ENCODE data around the gene DEPDC7.
"Not testable (repeated sequence)": the region's sequence is repeated elsewhere in the genome, so short reads cannot be mapped to it uniquely, and the experiment has no call there.

DEPDC7 gene

GRCh38 chr11:33015621-33016551 is at the start of gene DEPDC7:
TSS of gene DEPDC7 (plus strand) at chr11:33015878. CDS start at chr11:33015956, 78 bp downstream.
- DNase-seq, result peak; percentile 94 to 99

- DNase-seq, result no peak
These were observed 47.1 kb upstream of the DEPDC7 start for GRCh38 chr11:32968541-32968940.

DNA sequence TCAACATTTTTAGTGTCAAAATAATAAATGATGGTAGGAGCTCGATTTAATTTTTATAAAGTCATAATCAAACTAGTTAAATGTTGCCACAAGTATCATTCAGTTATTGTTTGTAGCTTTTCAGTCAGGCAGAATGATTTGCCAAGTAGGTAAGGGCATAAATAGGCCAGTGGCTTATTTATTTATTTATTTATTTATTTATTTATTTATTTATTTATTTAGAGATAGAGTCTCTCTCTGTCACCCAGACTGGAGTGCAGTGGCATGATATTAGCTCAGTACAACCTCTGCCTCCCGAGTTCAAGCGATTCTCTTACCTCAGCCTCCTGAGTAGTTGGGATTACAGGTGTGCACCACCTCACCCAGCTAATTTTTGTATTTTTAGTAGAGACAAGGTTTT is 43.4 kb upstream of the DEPDC7 start:
- DNase-seq, result not testable (repeated sequence)

DNA sequence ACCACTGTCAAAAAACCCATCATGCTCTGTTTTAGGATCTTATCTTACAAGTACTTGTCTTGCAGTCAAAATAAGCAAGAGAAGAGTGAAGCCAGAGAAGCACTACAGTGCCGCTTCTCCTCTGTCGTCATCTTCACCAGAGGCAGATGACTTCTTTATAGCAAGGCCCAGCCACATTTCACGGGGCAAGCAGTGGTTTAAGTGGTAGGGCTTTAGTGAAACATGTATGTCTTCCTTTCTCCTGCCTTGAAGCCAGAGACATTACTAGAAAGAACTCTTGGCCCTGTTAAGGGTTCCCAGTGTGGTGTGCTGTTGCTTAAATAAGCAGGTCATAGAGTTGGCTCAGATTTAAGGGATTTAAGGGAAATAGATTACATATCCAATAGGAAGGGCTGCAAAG is 42.9 kb upstream of the DEPDC7 start:
- DNase-seq, result no peak

- DNase-seq, result no peak
These were observed 33.1 kb upstream of the DEPDC7 start for GRCh38 chr11:32982626-32983025.

GRCh38 chr11:32983506-32983905 is 32.2 kb upstream of the DEPDC7 start:
- DNase-seq, result no peak

DNA sequence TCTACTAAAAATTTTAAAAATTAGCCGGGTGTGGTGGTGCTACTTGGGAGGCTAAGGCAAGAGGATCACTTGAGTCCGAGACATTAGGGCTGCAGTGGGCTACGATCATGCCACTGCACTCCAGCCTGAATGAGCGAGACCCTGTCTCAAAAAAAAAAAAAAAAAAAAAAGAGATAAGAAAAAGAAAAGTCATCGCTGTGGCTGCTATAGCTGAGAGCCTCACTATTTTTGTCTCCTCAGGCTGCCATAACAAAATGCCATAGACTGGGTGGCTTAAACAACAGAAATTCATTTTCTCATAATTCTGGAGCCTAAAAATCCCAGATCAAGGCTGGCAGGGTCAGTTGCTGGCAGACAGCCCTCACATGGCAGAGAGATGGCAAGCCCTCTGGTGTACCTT is 30.1 kb upstream of the DEPDC7 start:
- DNase-seq, result no peak

- peak; percentile 3 to 67 for DNase-seq
These were observed 27.8 kb upstream of the DEPDC7 start for GRCh38 chr11:32987851-32988250.

- no peak for DNase-seq
These were observed 25.2 kb upstream of the DEPDC7 start for GRCh38 chr11:32990481-32990880.

GRCh38 chr11:32991427-32991826 is 24.3 kb upstream of the DEPDC7 start:
- DNase-seq, result no peak

- no peak for DNase-seq
These were observed 23.8 kb upstream of the DEPDC7 start for GRCh38 chr11:32991898-32992297.

DNA sequence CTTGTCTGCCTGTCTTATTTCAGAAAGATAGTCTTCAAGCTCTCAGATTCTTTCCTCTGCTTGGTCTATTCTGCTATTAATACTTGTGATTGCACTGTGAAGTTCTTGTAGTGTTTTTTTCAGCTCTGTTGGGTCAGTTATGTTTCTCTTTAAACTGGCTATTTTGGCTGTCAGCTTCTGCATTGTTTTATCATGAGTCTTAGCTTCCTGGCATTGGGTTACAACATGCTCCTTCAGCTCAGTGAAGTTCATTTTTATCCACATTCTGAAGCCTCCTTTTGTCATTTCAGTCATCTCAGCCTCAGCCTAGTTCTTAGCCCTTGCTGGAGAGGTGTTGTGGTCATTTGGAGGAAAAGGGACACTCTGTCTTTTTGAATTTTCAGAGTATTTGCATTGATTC is 15.5 kb upstream of the DEPDC7 start:
- no peak for DNase-seq

DNA sequence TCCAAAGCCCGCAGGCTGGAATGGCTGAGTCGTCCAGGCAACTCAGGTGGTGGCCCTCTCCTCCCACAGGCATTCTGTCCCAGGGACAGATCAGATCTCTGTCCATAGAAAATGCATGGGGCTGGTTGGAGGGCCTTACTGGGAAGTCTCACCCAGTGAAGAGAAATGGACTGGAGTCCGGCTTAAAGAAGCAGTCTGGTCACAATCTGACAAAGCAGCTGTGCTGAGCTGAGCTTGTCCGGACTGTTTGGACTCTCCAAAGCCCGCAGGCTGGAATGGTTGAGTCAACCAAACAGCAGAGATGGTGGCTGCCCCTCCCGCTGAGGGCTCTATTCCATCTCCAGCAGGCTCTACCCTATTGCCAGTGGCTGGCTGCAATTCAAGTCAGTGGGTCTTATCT is 14.4 kb upstream of the DEPDC7 start:
- DNase-seq, result no peak

DNA sequence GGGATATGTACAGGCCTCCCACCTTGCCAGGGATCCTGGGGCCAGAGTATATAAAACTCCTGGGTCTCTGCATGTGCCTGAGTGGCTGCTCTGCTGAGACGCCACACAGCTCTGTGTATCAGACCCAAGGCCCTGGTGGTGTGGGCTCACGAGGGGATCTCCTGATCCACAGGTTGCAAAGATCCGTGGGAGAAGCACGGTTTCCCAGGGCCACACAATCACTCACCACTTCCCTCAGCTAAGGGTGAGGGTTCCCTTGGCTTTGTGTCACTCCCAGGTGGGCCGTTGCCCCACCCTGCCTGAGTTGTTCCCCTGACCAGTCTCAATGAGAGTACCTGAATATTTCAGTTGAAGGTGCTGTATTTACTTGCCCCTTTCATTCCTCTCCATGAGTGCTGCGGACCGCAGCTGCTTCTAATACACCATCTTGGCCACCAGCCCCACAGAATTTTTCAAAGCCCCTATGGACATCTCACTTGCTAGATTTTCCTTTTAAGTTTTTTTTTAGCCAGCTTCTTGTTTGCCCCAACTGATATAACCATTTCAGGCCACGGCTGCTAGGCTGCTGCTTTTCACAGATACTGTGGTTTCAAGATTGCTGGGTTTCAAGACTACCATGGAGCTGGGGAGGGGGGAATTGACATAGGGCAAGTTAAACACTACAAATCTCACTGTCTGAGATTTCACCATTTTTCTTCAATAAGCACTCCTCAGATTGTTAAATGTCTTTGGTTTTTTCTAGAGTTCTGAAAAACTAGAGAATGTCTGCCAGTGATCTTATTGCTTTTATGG is 13.7 kb upstream of the DEPDC7 start:
- no peak for DNase-seq

- DNase-seq, result no peak
These were observed 10.5 kb upstream of the DEPDC7 start for GRCh38 chr11:33005175-33005574.

- DNase-seq, result no peak
These were observed 9.7 kb upstream of the DEPDC7 start for GRCh38 chr11:33006010-33006409.

- no peak for DNase-seq
These were observed 1.9 kb upstream of the DEPDC7 start for GRCh38 chr11:33013755-33014154.

GRCh38 chr11:33016654-33017053 is 976 bp downstream of the DEPDC7 start:
- DNase-seq, result no peak

DNA sequence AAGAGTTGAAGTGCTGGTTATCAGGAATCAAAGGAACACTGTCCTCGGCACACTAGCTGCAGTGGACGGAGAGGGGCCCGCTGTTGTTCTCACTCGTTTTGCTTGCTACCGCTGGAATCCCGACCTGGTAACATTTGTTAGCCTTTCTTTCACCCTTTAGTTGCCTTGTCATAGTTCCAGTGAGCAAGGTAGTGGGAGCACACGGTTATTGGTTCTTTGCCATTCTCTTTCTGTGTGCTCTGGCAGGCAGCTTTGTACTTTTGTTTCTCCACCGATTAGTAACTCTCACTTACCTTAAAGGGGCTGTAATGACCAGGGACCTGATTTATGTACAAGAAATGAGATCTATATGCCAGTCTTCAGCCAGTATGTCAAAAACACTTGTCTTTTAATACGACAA is 1.8 kb downstream of the DEPDC7 start:
- DNase-seq, result peak in 1 of 2 experiments; percentile 16

DNA sequence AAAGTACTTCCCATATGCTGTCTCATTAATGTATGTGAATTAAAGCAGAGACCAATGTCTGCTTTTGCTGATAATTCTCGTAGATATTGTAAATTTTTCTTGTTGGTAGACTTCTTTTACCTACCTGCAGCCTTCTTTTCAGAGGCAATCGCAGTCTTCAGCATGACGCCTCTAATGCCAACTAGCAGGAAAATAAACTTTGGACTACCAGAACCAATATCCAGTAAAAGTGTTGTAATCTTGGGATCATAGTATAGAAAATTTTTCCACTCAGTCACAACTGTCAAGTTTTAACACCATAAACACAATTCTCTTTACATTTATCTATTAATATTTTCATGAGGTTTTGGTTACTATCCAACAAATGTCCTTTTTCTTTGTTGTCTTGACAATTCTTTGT is 2.3 kb downstream of the DEPDC7 start:
- no peak for DNase-seq

- no peak for DNase-seq
These were observed 3.2 kb downstream of the DEPDC7 start for GRCh38 chr11:33018840-33019239.

DNA sequence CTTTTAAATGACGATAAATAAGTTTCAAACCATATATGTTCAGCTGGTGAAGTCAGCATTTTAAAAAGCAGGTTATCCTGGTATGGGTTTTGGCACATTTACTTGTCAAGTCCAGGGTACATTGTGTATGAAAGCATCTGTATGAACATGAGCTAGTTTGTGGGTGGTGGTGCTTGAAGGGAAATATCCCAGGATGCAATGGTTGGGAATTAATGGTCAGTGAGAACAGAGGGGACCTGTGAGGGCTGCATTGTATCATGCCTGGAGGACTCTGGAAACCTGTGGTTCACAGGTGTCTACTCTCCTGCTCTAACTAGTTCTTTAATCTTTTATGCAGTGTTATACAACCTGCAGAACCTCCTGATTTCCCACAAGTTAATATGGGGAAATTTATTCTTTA is 5.8 kb downstream of the DEPDC7 start:
- DNase-seq, result no peak

DNA sequence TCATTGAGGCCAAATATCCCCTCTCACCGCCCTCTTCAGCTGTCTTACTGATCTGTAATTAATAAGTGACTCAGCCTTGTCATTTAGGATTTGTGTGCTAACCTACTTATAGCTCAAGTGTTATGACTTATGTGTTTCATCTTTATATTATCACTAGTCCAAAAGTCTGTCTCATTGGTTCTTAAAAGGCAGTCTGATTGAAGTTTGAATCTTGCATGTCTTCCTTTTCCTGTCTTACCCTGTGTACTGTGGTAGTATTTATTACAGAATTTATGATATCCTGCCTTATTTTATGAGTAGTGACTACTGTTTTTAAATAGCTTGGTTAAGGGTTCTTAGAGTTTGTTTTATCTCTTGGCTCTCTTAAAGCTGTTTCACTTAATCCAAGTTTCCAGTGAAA is 6.3 kb downstream of the DEPDC7 start:
- no peak for DNase-seq

DNA sequence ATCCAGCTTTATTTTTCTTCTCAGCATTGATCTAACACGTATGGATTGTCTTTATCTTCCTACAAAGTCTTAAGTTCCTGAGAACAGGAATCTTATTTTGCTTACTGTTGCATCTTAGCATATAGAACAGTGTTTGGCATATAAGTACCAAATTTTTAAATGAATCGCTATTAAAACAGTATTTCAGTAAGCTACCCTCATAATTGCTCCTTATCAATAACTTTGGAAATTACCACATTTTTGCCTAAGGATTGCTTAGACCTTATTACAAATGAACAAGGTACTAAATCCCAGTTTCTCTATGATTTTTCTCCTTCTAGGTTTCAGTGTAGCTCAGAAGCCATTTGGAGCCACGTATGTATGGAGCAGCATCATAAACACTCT is 9.7 kb downstream of the DEPDC7 start:
- no peak for DNase-seq
